IMR-90 (cell line): ENCODE data around the gene LTO1. TPM values are rescaled to one million over a fixed set of nuclear protein-coding genes. Genes with fewer than 3 reads are reported as not detected.

Experiments
- ATAC-seq: fragments of 200-7000 bp; cut with Tn5 transposase; 2 replicates; pipeline ENCODE4 v1.9.1; 2020; ENCODE audit warnings: low read depth, mild to moderate bottlenecking, moderate library complexity
- BruUV-seq: library from RNA; stranded (reverse); fragments of 400-500 nt; replicated peaks from 2 replicates; lab custom pipeline; 2021; lab: Mats Ljungman, UMichigan
- CTCF ChIA-PET: fragments of 300-600 bp; formaldehyde crosslinking; extraction: SDS; loops from one replicate; lab custom pipeline; 2021; ENCODE audit warnings: antibody characterized with exemption; lab: Yijun Ruan, JAX
- POLR2A ChIA-PET: fragments of 300-600 bp; sonication (Branson Sonifier 250); formaldehyde crosslinking; loops from one replicate; lab custom pipeline; 2022; ENCODE audit warnings: antibody characterized with exemption; ENCODE audit not compliant: unreplicated experiment; lab: Charles Lee
- DNase-seq: peaks from one replicate; pipeline ENCODE4 v3.0.0; 2013
- H2AFZ ChIP-seq: replicated peaks from 2 replicates; pipeline ENCODE3; 2013; ENCODE audit warnings: low read length, mild to moderate bottlenecking; ENCODE audit not compliant: poor library complexity
- H2AK5ac ChIP-seq: 2 replicates; pipeline ENCODE4 v1.6.1; 2013; ENCODE audit warnings: low read depth, low read length, inconsistent platforms
- H2AK9ac ChIP-seq: replicated peaks from 2 replicates; pipeline ENCODE3; 2013; ENCODE audit warnings: mild to moderate bottlenecking, low read depth, low read length, moderate library complexity; ENCODE audit not compliant: poor library complexity
- H2BK120ac ChIP-seq: 2 replicates; pipeline ENCODE4 v1.6.1; 2013; ENCODE audit warnings: low read depth, low read length, inconsistent platforms
- H2BK15ac ChIP-seq: 3 replicates; pipeline ENCODE4 v1.6.1; 2013; ENCODE audit warnings: low read depth, low read length, inconsistent platforms
- H2BK20ac ChIP-seq: 2 replicates; pipeline ENCODE4 v1.6.1; 2013; ENCODE audit warnings: low read depth, mild to moderate bottlenecking, inconsistent platforms, low read length, moderate library complexity
- H2BK5ac ChIP-seq: 2 replicates; pipeline ENCODE4 v1.6.1; 2013; ENCODE audit warnings: mild to moderate bottlenecking, low read depth, low read length, inconsistent platforms; ENCODE audit not compliant: poor library complexity, severe bottlenecking
- H3K14ac ChIP-seq: replicated peaks from 2 replicates; pipeline ENCODE4 v1.6.1; 2013; ENCODE audit warnings: low read depth, low read length, inconsistent platforms
- H3K18ac ChIP-seq: 2 replicates; pipeline ENCODE4 v1.6.1; 2013; ENCODE audit warnings: low read depth, low read length, control low read depth
- H3K23ac ChIP-seq: 2 replicates; pipeline ENCODE4 v1.6.1; 2013; ENCODE audit warnings: low read depth, low read length, inconsistent platforms
- H3K27ac ChIP-seq: 2 replicates; pipeline ENCODE4 v1.5.1; 2013; ENCODE audit warnings: mild to moderate bottlenecking, control low read depth, low read length; ENCODE audit not compliant: insufficient read depth
- H3K27me3 ChIP-seq: 2 replicates; pipeline ENCODE4 v1.6.1; 2013; ENCODE audit warnings: low read length; ENCODE audit not compliant: control insufficient read depth, insufficient read depth
- H3K36me3 ChIP-seq: 2 replicates; pipeline ENCODE4 v1.6.1; 2013; ENCODE audit warnings: low read length, mixed read lengths; ENCODE audit not compliant: control insufficient read depth, insufficient read depth
- H3K4ac ChIP-seq: 2 replicates; pipeline ENCODE4 v1.6.1; 2013; ENCODE audit warnings: low read depth, low read length, inconsistent platforms
- H3K4me1 ChIP-seq: 2 replicates; pipeline ENCODE4 v1.6.1; 2013; ENCODE audit warnings: low read length, mixed read lengths; ENCODE audit not compliant: control insufficient read depth, insufficient read depth
- H3K4me2 ChIP-seq: 2 replicates; pipeline ENCODE4 v1.6.1; 2013; ENCODE audit warnings: low read depth, mild to moderate bottlenecking, control low read depth, low read length, moderate library complexity
- H3K4me3 ChIP-seq: 2 replicates; pipeline ENCODE4 v1.5.1; 2013; ENCODE audit warnings: low read depth, mild to moderate bottlenecking, control low read depth, low read length, moderate library complexity; ENCODE audit not compliant: insufficient read depth
- H3K56ac ChIP-seq: 2 replicates; pipeline ENCODE4 v1.6.1; 2013; ENCODE audit warnings: low read length, inconsistent platforms; ENCODE audit not compliant: insufficient read depth; ENCODE audit errors: extremely low read depth
- H3K79me1 ChIP-seq, 2 experiments: 2 replicates each; pipeline ENCODE4 v1.6.1; 2013; ENCODE audit warnings: low read length in 2 of 2, inconsistent platforms in 1 of 2, low read depth in 1 of 2
- H3K9ac ChIP-seq: 2 replicates; pipeline ENCODE4 v1.6.1; 2013; ENCODE audit warnings: low read depth, low read length, control low read depth
- H3K9me1 ChIP-seq: 2 replicates; pipeline ENCODE4 v1.6.1; 2013; ENCODE audit warnings: low read length, inconsistent platforms; ENCODE audit not compliant: insufficient read depth
- H3K9me3 ChIP-seq: 2 replicates; pipeline ENCODE4 v1.6.1; 2013; ENCODE audit warnings: low read length; ENCODE audit not compliant: control insufficient read depth, insufficient read depth
- H4K20me1 ChIP-seq: 2 replicates; pipeline ENCODE4 v1.6.1; 2013; ENCODE audit warnings: low read length, inconsistent platforms; ENCODE audit not compliant: insufficient read depth
- H4K5ac ChIP-seq: 2 replicates; pipeline ENCODE4 v1.6.1; 2013; ENCODE audit warnings: mild to moderate bottlenecking, low read depth, low read length, control low read depth
- H4K8ac ChIP-seq, 2 experiments: 2 replicates each; pipeline ENCODE4 v1.6.1; 2013; ENCODE audit warnings: low read depth in 2 of 2, low read length in 2 of 2, control low read depth in 1 of 2, inconsistent platforms in 1 of 2
- H4K91ac ChIP-seq: 2 replicates; pipeline ENCODE4 v1.6.1; 2013; ENCODE audit warnings: low read depth, low read length, inconsistent platforms; ENCODE audit not compliant: insufficient read depth
- FOS ChIP-seq: fragments of 150-350 bp; IDR thresholded peaks from 2 replicates; pipeline ENCODE4 v1.6.1; 2016; ENCODE audit warnings: low read depth, low read length
- SMC3 ChIP-seq: fragments of 150-350 bp; IDR thresholded peaks from 2 replicates; pipeline ENCODE4 v1.6.1; 2016; ENCODE audit warnings: low read depth, mild to moderate bottlenecking, antibody characterized with exemption, low read length, moderate library complexity
- WGBS, 2 experiments: methylation state at CpG; one replicate each; pipeline versions ENCODE4 v1.1.5 to v1.1.7; 2013; ENCODE audit warnings: missing lambda C conversion rate in 2 of 2; ENCODE audit not compliant: insufficient read length in 1 of 2; ENCODE audit errors: extremely low coverage in 2 of 2; 5-methylcytosine and 5-hydroxymethylcytosine counted together
- dilution Hi-C: fragments of 300-500 bp; cut with HindIII; formaldehyde crosslinking; loops from one replicate; pipeline ENCODE4 v1.14.3; 2018; ENCODE audit warnings: low sequenced_read_pairs; ENCODE audit not compliant: unreplicated experiment
- in situ Hi-C: fragments of 300-500 bp; cut with MboI; formaldehyde crosslinking; loops from 3 replicates; pipeline ENCODE4 v1.14.3; 2019; ENCODE audit warnings: low sequenced_read_pairs, inconsistent platforms, mixed read lengths
- intact Hi-C: fragments of 100-400 bp; cut with micrococcal nuclease; formaldehyde crosslinking; loops from 2 replicates; pipeline ENCODE4 v1.10.0; 2022
- polyA plus RNA-seq, 3 experiments: library from polyadenylated mRNA; depleted of rRNA; stranded (reverse); fragments of >200 nt; gene quantifications; 2 replicates each; pipeline ENCODE4 v1.2.3, GENCODE V29; 2012; ENCODE audit warnings: low replicate concordance in 1 of 3
- total RNA-seq: library from RNA; depleted of rRNA; stranded (reverse); fragments of >200 nt; gene quantifications from 2 replicates; pipeline ENCODE4 v1.2.3, GENCODE V29; 2012
- TF ChIP-seq, protein P1 (sequence below): fragments of 150-350 bp; IDR thresholded peaks from 2 replicates; pipeline ENCODE4 v1.6.1; 2016; ENCODE audit warnings: low read depth, mild to moderate bottlenecking, low read length, moderate library complexity, borderline replicate concordance

Gene LTO1
- total and polyA plus RNA-seq, 2 of the 4 experiments (the other 2 are of a cell fraction) = 8.2 to 23.5 TPM

DNA sequence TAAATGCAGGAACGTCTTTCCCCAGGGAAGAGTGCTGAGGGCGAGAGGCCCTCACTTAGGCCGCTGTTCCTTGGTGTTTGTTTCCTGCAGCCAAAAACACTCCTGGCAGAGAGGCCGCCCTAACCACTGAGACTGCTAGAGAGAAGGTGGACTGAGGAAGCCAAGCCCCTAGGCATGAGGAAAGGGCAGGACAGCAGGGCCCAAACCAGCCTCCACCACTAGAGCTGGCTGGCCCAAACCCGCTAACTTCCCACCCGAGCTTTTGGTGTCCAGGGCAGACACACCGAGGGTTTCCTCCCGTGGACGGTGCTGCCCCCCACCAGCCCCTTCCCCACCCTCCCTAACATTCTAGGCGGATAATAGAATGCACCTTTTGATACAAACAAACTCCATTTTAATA lies 22.7 kb upstream of the LTO1 start:
- Histone ChIP-seq H2BK20ac (no peak overlapping the region), H3K27me3 (peaks cover 46% of the 10 kb centered on the region), H2AK5ac (no peak overlapping the region), H3K36me3 (no peaks in the 10 kb centered on the region), H3K27ac (no peak overlapping the region), H3K4me2 (no peak overlapping the region), H4K91ac (no peak overlapping the region), H3K23ac (no peak overlapping the region), H4K20me1 (no peaks in the 10 kb centered on the region), H3K9me3 (no peaks in the 10 kb centered on the region), H3K4ac (no peak overlapping the region), H3K4me3 (no peak overlapping the region), H2AK9ac (no peak overlapping the region), H3K4me1 (peaks cover 2% of the 10 kb centered on the region), H3K14ac (no peak overlapping the region), H2BK120ac (no peak overlapping the region), H3K9ac (no peak overlapping the region), H4K8ac (no peak overlapping the region), H3K9me1 (no peaks in the 10 kb centered on the region), H2BK5ac (no peak overlapping the region), H4K5ac (no peak overlapping the region), H2AFZ (no peak overlapping the region), H2BK15ac (no peak overlapping the region), H3K56ac (no peak overlapping the region), H3K18ac (no peak overlapping the region), H3K79me1 (no peaks in the 10 kb centered on the region)
- ATAC-seq (no peak), DNase-seq (no peak)
- CTCF ChIA-PET = no interaction called here
- POLR2A ChIA-PET = no interaction called here
- dilution Hi-C loops (no loop called here), in situ Hi-C loops (no loop called here), intact Hi-C loops (no loop called here)
- BruUV-seq = no TSS peak
- 83% methylated on average over 1 of the region's 10 CpGs; no CpG with 5 or more reads in 1 of the 2 experiments for WGBS, 2 experiments
- TF ChIP-seq SMC3 = no peak
- TF ChIP-seq, protein P1, sequence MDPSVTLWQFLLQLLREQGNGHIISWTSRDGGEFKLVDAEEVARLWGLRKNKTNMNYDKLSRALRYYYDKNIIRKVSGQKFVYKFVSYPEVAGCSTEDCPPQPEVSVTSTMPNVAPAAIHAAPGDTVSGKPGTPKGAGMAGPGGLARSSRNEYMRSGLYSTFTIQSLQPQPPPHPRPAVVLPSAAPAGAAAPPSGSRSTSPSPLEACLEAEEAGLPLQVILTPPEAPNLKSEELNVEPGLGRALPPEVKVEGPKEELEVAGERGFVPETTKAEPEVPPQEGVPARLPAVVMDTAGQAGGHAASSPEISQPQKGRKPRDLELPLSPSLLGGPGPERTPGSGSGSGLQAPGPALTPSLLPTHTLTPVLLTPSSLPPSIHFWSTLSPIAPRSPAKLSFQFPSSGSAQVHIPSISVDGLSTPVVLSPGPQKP = no peak
- no peak for TF ChIP-seq FOS
